Liver (tissue), 9 donors: ENCODE data around the gene MYRFL. TPM values are rescaled to one million over a fixed set of nuclear protein-coding genes. Genes with fewer than 3 reads are reported as not detected.

ENCODE experiments used
- DNase-seq: peaks from one replicate; pipeline ENCODE4 v3.0.0-alpha.2; 2017; ENCODE audit warnings: low spot score
- H3K27ac ChIP-seq, 2 donors: one replicate each; pipeline ENCODE4 v1.7.0; 2013; ENCODE audit warnings: inconsistent platforms in 2 of 2, low read length in 2 of 2, control low read depth in 1 of 2, low read depth in 1 of 2, mild to moderate bottlenecking in 1 of 2
- H3K27me3 ChIP-seq, 4 donors: one replicate each; pipeline versions ENCODE4 v1.6.1 to v1.7.0; 2013; ENCODE audit warnings: low read length in 3 of 4, inconsistent platforms in 1 of 4, mild to moderate bottlenecking in 1 of 4, moderate library complexity in 1 of 4; ENCODE audit not compliant: control insufficient read depth in 4 of 4, insufficient read depth in 4 of 4
- H3K36me3 ChIP-seq, 4 donors: one replicate each; pipeline versions ENCODE4 v1.6.1 to v1.7.0; 2013; ENCODE audit warnings: low read length in 3 of 4, mild to moderate bottlenecking in 3 of 4, low read depth in 1 of 4, moderate library complexity in 1 of 4; ENCODE audit not compliant: control insufficient read depth in 4 of 4, insufficient read depth in 3 of 4
- H3K4me1 ChIP-seq, 4 donors: one replicate each; pipeline versions ENCODE4 v1.6.1 to v1.7.0; 2013; ENCODE audit warnings: low read length in 3 of 4, mild to moderate bottlenecking in 3 of 4, moderate library complexity in 1 of 4; ENCODE audit not compliant: control insufficient read depth in 4 of 4, insufficient read depth in 4 of 4
- H3K4me3 ChIP-seq, 3 donors: one replicate each; pipeline versions ENCODE4 v1.6.1 to v1.7.0; 2013; ENCODE audit warnings: low read length in 3 of 3, control low read depth in 1 of 3, low read depth in 1 of 3, mild to moderate bottlenecking in 1 of 3
- H3K9ac ChIP-seq, 2 donors: one replicate each; pipeline ENCODE4 v1.7.0; 2013; ENCODE audit warnings: low read length in 2 of 2, mild to moderate bottlenecking in 2 of 2, moderate library complexity in 2 of 2, control low read depth in 1 of 2, low read depth in 1 of 2
- H3K9me3 ChIP-seq, 4 donors: one replicate each; pipeline versions ENCODE4 v1.6.1 to v1.7.0; 2013; ENCODE audit warnings: low read length in 3 of 4; ENCODE audit not compliant: control insufficient read depth in 4 of 4
- ATF3 ChIP-seq: IDR thresholded peaks from 2 replicates; pipeline ENCODE4 v1.6.1; 2016; ENCODE audit warnings: antibody characterized with exemption
- CTCF ChIP-seq: fragments of 150-350 bp; IDR thresholded peaks from 2 replicates; pipeline ENCODE4 v1.5.1; 2017; ENCODE audit warnings: improper control_type of control experiment, low read depth, low read length; ENCODE audit not compliant: missing input control
- EGR1 ChIP-seq, 2 donors: IDR thresholded peaks; 2 replicates each; pipeline ENCODE4 v1.6.1; 2016 to 2018; ENCODE audit warnings: antibody characterized with exemption in 2 of 2, low read depth in 2 of 2
- FOXA2 ChIP-seq: IDR thresholded peaks from 2 replicates; pipeline ENCODE4 v1.6.1; 2016; ENCODE audit warnings: antibody characterized with exemption
- HNF4A ChIP-seq, 2 donors: conservative IDR thresholded peaks; 2 replicates each; pipeline ENCODE4 v1.6.1; 2016; ENCODE audit warnings: antibody characterized with exemption in 2 of 2, mild to moderate bottlenecking in 2 of 2
- JUND ChIP-seq, 2 donors: IDR thresholded peaks; 2 replicates each; pipeline ENCODE4 v1.6.1; 2016; ENCODE audit warnings: antibody characterized with exemption in 2 of 2
- MAX ChIP-seq: IDR thresholded peaks from 2 replicates; pipeline ENCODE4 v1.6.1; 2016; ENCODE audit warnings: antibody characterized with exemption
- NR2F2 ChIP-seq: IDR thresholded peaks from 2 replicates; pipeline ENCODE4 v1.6.1; 2016; ENCODE audit warnings: antibody characterized with exemption
- RAD21 ChIP-seq, 2 donors: IDR thresholded peaks; 2 replicates each; pipeline ENCODE4 v1.6.1; 2016; ENCODE audit warnings: antibody characterized with exemption in 2 of 2, mild to moderate bottlenecking in 2 of 2
- REST ChIP-seq: IDR thresholded peaks from 2 replicates; pipeline ENCODE4 v1.6.1; 2016; ENCODE audit warnings: antibody characterized with exemption, mild to moderate bottlenecking
- RXRA ChIP-seq, 2 donors: IDR thresholded peaks; 2 replicates each; pipeline ENCODE4 v1.6.1; 2017 to 2018; ENCODE audit warnings: antibody characterized with exemption in 2 of 2, mild to moderate bottlenecking in 1 of 2
- TAF1 ChIP-seq: conservative IDR thresholded peaks from 2 replicates; pipeline ENCODE4 v1.6.1; 2016; ENCODE audit warnings: antibody characterized with exemption, mild to moderate bottlenecking
- ZBTB33 ChIP-seq: IDR thresholded peaks from 2 replicates; pipeline ENCODE4 v1.6.1; 2016; ENCODE audit warnings: antibody characterized with exemption
- WGBS: extraction: QIAGEN DNeasy Blood & Tissue Kit; methylation state at CpG from one replicate; pipeline ENCODE4 v1.1.7; 2013; 5-methylcytosine and 5-hydroxymethylcytosine counted together
- polyA plus RNA-seq, 2 donors: library from polyadenylated mRNA; stranded (reverse) in 1 of 2; unstranded in 1 of 2; fragments of 200-250 nt in 1 of 2; fragments of >200 nt in 1 of 2; fragmentation: Nextera tagmentation in 1 of 2; extraction: Ambion mirVana in 1 of 2; gene quantifications; one replicate each; pipeline versions ENCODE4 v1.2.1 to v1.2.3, GENCODE V29; 2013 to 2015
- total RNA-seq, 2 donors: library from RNA; depleted of rRNA; stranded (reverse); fragments of >200 nt; gene quantifications; one replicate each; pipeline ENCODE4 v1.2.3, GENCODE V29; 2014
- donor health status: healthy.
- donor health status: healthy.
- donor health status: healthy.
- donor health status: healthy.
- donor health status: healthy.

MYRFL gene
- total and polyA plus RNA-seq, 4 donors = under 0.01 to 0.19 (median 0.10) TPM

GRCh38 chr12:69951108-69951507, 126.1 kb downstream of the MYRFL start:
- TF ChIP-seq RXRA (IDR thresholded peaks at IDR 0.05) (no peak), TAF1 (no peak), JUND (IDR thresholded peaks at IDR 0.05) (no peak), REST (no peak), CTCF (no peak), ZBTB33 (no peak), HNF4A (conservative IDR thresholded peaks at IDR 0.05) (no peak), MAX (no peak), NR2F2 (no peak), EGR1 (IDR thresholded peaks at IDR 0.05; ENCODE audit: low read depth in 2 of 2) (no peak), FOXA2 (no peak), ATF3 (no peak)
- no peak for DNase-seq
- H3K9ac ChIP-seq = no peak overlapping the region
- no peak overlapping the region for H3K4me3 ChIP-seq
- peaks cover 0 to 2% (median 0%) of the 10 kb centered on the region in 4 donors for H3K9me3 ChIP-seq
- H3K27ac ChIP-seq = no peak overlapping the region
- H3K27me3 ChIP-seq = no peaks in the 10 kb centered on the region
- H3K4me1 ChIP-seq = no peaks in the 10 kb centered on the region
- WGBS = 81% methylated on average over 3 of the region's 5 CpGs
- H3K36me3 ChIP-seq = no peaks in the 10 kb centered on the region

- Histone ChIP-seq H3K27ac (no peak overlapping the region), H3K9ac (no peak overlapping the region), H3K9me3 (peaks cover 0 to 2% (median 0%) of the 10 kb centered on the region in 4 donors), H3K36me3 (no peaks in the 10 kb centered on the region), H3K27me3 (no peaks in the 10 kb centered on the region), H3K4me3 (no peak overlapping the region), H3K4me1 (no peaks in the 10 kb centered on the region)
- DNase-seq = no peak
- TF ChIP-seq FOXA2 (no peak), CTCF (no peak), EGR1 (IDR thresholded peaks at IDR 0.05; ENCODE audit: low read depth in 2 of 2) (no peak), HNF4A (conservative IDR thresholded peaks at IDR 0.05) (no peak), ATF3 (no peak), NR2F2 (no peak), RAD21 (IDR thresholded peaks at IDR 0.05) (no peak), JUND (IDR thresholded peaks at IDR 0.05) (no peak)
- 82% methylated on average over 2 of the region's 2 CpGs for WGBS
These were observed 127.9 kb downstream of the MYRFL start for GRCh38 chr12:69952890-69953289.
